HG03095 (cell line): ENCODE results near the gene ASB13.

Experiments used
- ATAC-seq: cut with Tn5 transposase; IDR thresholded peaks from one replicate; pipeline ENCODE4 v1.9.1; 2021; ENCODE audit warnings: moderate library complexity; ENCODE audit not compliant: unreplicated experiment

Gene ASB13

GRCh38 chr10:5666008-5666840, at the start of gene ASB13:
Gene ASB13, minus strand, starts transcription at chr10:5666595. Its CDS starts 44 bp downstream, at chr10:5666551.
- ATAC-seq = no peak

- no peak for ATAC-seq
Measured at GRCh38 chr10:5711642-5712041, 45.2 kb upstream of the ASB13 start.

GRCh38 chr10:5710859-5711258, 44.5 kb upstream of the ASB13 start:
- no peak for ATAC-seq

- ATAC-seq = no peak
Measured at GRCh38 chr10:5709865-5710264, 43.5 kb upstream of the ASB13 start.

- ATAC-seq = no peak
Measured at GRCh38 chr10:5708356-5708755, 42.0 kb upstream of the ASB13 start.

GRCh38 chr10:5698062-5698461, 31.7 kb upstream of the ASB13 start:
- ATAC-seq = no peak

GRCh38 chr10:5697342-5697741, 30.9 kb upstream of the ASB13 start:
- no peak for ATAC-seq

- no peak for ATAC-seq
Measured at GRCh38 chr10:5694573-5694972, 28.2 kb upstream of the ASB13 start.

GRCh38 chr10:5692461-5693358, 26.3 kb upstream of the ASB13 start:
- ATAC-seq = peak; percentile 76

- ATAC-seq = no peak
Measured at GRCh38 chr10:5691786-5692185, 25.4 kb upstream of the ASB13 start.

- ATAC-seq = no peak
Measured at GRCh38 chr10:5688587-5688986, 22.2 kb upstream of the ASB13 start.

GRCh38 chr10:5685764-5686240, 19.4 kb upstream of the ASB13 start:
- no peak for ATAC-seq

- ATAC-seq = peak; percentile 46
Measured at GRCh38 chr10:5684971-5685763, 18.8 kb upstream of the ASB13 start.

- ATAC-seq = peak; percentile 72
Measured at GRCh38 chr10:5684318-5684970, 18.0 kb upstream of the ASB13 start, which contains the start of gene TASOR2. Gene TASOR2, plus strand, starts transcription at chr10:5684838. Its CDS starts 35,805 bp downstream, at chr10:5720643.

GRCh38 chr10:5683065-5683464, 16.7 kb upstream of the ASB13 start:
- no peak for ATAC-seq

GRCh38 chr10:5681930-5682329, 15.5 kb upstream of the ASB13 start:
- no peak for ATAC-seq

GRCh38 chr10:5679606-5680005, 13.2 kb upstream of the ASB13 start:
- no peak for ATAC-seq

- ATAC-seq = no peak
Measured at GRCh38 chr10:5679037-5679435, 12.6 kb upstream of the ASB13 start.

GRCh38 chr10:5678397-5679036, 12.1 kb upstream of the ASB13 start:
- no peak for ATAC-seq
